ENCODE data around the gene SCTR.

SCTR gene

GRCh38 chr2:119486886-119487285 is 37.4 kb downstream of the SCTR start:
- no peak for TF ChIP-seq CTCF (IDR thresholded peaks at IDR 0.05)

GRCh38 chr2:119486196-119486827 is 38.0 kb downstream of the SCTR start:
- no peak for TF ChIP-seq CTCF (IDR thresholded peaks at IDR 0.05)

- TF ChIP-seq CTCF (IDR thresholded peaks at IDR 0.05) = no peak
Observed at GRCh38 chr2:119485336-119486110, 38.8 kb downstream of the SCTR start.

- TF ChIP-seq CTCF (IDR thresholded peaks at IDR 0.05) = no peak
Observed at GRCh38 chr2:119484834-119485233, 39.4 kb downstream of the SCTR start.

- TF ChIP-seq CTCF (IDR thresholded peaks at IDR 0.05) = no peak
Observed at GRCh38 chr2:119483896-119484718, 40.2 kb downstream of the SCTR start.

GRCh38 chr2:119483395-119483753 is 40.9 kb downstream of the SCTR start:
- TF ChIP-seq CTCF (IDR thresholded peaks at IDR 0.05) = no peak

- TF ChIP-seq CTCF (IDR thresholded peaks at IDR 0.05) = no peak
Observed at GRCh38 chr2:119482481-119483394, 41.5 kb downstream of the SCTR start.

All from LNCAP (cell line).